GM19193 (cell line): Measurements from ENCODE around the gene PFDN2.
A peak's percentile ranks its signal among the peaks of the same experiment; 100 is the strongest.

ENCODE experiments used
- POLR2A ChIP-seq: IDR thresholded peaks from 4 replicates; pipeline ENCODE4 v1.6.1; 2011; ENCODE audit not compliant: insufficient read depth, insufficient read length; ENCODE audit errors: extremely low read depth

PFDN2 gene

DNA sequence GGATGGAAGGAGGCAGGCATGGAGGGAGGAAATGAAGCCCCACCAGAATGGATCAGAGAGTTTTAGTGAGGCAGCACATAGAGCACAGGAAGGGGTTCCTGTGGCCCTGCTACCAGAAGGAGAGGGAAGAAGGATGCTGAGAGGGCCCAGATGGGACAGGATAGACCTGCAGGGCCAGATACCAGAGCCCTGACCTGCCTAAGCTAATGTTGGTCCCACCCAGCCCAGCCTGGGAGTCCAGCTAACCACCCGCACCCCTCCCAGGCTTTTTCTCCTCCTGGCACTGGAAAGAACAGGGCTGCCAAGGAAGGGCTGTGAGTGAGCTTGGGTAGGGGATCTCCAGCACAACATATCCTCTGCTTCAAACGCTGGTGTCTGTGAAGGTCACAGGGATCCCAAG, 35.4 kb downstream of the PFDN2 start:
- TF ChIP-seq POLR2A: no peak

- no peak for TF ChIP-seq POLR2A
Observed at GRCh38 chr1:161081519-161081918, 36.3 kb downstream of the PFDN2 start.

GRCh38 chr1:161080441-161081405, 37.1 kb downstream of the PFDN2 start:
- no peak for TF ChIP-seq POLR2A

- no peak for TF ChIP-seq POLR2A
Observed at GRCh38 chr1:161079436-161080110, 38.3 kb downstream of the PFDN2 start.

DNA sequence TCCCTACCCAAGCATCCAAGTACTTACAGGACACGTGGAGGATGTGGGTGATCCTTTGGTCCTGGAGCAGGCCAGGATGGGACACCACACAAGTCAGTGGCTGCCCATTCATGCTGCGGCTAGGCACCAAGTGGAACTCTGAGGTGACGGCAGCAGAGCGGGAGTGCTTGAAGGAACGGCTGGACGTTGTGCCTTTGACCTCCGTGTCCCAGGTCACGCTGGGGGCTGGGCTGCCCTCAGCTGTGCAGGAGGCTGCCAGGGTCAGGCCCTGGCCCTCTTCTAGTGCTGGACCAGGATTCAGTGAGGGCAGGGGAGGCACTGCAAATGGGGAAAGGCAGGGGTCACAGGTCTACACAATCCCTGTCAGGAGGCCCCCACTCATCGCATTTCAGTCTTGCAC, 40.4 kb downstream of the PFDN2 start:
- TF ChIP-seq POLR2A: no peak

DNA sequence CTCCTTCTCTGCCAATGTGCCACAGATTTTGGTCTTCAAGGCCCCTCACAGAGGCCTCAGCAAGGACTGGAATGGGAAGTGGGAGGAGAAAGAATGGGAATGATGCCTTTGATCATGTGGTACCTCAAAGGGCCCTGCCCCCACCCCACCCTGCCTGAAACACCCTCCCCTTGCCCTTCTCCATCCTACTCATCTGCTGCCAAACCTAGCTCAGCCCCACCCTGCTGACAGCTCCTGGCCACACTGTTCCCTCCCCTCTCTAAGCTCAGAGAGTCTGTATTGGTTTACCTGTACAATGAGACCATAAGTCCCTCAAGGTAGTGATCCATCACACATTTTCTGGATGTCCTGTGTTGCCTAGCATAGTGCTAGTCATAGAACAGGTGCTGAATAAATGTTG, 41.4 kb downstream of the PFDN2 start:
- no peak for TF ChIP-seq POLR2A

GRCh38 chr1:161074676-161075368, 43.0 kb downstream of the PFDN2 start:
- TF ChIP-seq POLR2A: no peak

DNA sequence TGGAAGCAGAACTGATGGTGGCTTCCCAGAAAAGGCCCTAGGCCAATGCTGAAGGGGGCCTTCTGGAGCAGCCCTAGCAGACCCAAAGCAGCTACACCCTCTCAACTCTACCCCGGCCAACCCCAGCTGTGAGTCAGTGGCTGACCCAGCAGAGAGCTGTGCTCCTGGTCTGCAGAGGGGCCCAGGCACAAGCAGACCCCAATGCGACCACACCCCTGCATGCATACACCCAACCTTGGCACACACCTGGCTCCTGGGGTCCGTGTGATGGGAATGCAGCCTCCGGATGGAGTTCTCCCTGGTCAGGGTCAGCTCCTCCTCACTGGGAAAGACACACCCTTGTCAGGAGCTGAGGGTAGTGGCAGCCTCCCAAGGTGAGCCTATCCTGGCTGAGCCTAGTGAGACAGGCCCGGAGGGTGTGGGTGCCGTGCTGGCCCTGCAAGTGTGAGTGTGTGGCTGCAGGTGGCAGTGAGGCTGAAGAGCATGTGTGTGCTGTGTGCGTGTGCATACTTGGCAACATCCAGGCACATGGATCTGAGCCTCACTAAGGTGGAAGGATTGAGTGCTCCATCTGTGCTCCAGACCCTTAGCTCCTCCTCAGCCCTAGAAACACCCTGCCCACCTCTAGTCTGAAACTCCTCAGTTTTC, 44.2 kb downstream of the PFDN2 start:
- no peak for TF ChIP-seq POLR2A

GRCh38 chr1:161072751-161073449, 44.9 kb downstream of the PFDN2 start:
- TF ChIP-seq POLR2A: no peak

DNA sequence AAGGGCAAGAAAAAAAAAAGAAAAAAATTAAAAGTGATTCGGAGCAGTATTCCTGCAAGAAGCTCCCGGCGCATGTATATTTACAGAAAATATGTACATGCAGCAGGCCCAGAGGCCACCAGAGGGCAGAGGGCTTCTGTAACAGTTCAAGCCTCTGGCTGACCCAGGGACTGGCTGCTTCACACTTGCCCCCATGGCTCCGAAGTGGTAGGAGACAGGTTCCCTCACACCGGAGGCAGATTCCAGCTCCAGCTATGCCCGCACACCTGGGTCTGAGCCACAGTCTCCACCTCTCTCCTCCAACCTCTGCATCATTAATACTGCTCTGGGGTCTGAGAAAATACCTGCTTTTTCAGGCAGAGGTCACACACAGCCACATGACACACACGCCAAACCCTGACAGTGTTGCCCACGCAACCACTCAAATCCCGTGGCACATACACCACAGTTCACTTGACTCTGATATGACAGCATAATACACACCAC, 45.9 kb downstream of the PFDN2 start:
- TF ChIP-seq POLR2A: no peak

GRCh38 chr1:161070761-161071160, 47.1 kb downstream of the PFDN2 start:
- no peak for TF ChIP-seq POLR2A

- peak; percentile 88 for TF ChIP-seq POLR2A
Observed at GRCh38 chr1:161069731-161070270, 48.0 kb downstream of the PFDN2 start, which contains the start of gene ARHGAP30. ARHGAP30 (minus strand) TSS chr1:161069891; CDS start chr1:161069624, 267 bp downstream.

GRCh38 chr1:161069241-161069640, 48.6 kb downstream of the PFDN2 start:
- TF ChIP-seq POLR2A: no peak
